ENCODE measurements around the gene CCDC187. TPM values are rescaled to one million over a fixed set of nuclear protein-coding genes. Genes with fewer than 3 reads are reported as not detected.

The CCDC187 gene
- total RNA-seq, 1 experiment from 2014 or later = 0.04 TPM

DNA sequence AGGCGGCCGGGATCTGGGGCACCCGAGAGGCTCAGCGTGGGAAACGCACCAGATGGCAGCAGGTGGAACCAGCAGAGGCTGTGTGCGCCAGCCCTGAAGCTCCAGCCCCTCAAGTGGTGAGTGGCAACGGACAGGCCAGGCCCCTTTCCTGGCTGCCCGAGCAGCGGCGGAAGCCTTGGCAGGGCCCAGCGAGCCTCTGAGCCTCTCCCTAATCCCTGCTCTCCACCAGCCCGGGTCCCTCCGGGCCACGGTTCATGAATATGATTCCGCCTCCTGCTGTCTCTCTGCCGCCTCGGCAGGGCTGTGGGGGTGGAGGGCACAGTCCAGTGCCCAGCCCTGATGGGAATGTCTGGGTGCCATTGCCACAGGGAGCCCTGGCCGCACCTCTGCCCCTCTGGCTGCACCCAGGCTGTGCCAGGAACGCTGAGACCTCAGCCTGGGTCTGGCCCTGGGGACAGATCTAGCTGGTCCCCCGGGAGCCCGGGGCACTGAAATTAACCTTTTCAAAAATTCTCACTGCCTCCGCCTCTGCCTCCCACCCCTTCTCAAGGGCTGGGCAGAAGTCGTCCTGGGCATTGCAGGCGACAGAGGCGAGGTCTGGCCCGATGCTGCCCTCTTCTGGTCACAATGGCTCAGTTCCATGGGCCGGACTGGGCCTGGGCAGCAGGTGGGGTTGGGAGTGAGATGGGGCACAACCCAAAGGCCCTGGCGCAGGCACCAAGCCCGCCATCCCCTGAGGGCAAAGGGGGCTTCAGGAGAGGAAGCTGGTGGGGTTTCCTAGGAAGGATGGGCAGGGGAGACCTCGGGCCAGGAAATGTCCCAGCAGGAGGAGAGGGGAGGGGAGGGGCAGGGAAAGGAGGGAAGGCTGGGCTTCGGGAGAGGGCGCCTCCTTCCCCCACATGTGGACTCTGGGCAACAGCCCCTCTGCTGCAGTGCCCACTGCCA, 20.3 kb downstream of the CCDC187 start (continued):
- TF ChIP-seq, protein P1, sequence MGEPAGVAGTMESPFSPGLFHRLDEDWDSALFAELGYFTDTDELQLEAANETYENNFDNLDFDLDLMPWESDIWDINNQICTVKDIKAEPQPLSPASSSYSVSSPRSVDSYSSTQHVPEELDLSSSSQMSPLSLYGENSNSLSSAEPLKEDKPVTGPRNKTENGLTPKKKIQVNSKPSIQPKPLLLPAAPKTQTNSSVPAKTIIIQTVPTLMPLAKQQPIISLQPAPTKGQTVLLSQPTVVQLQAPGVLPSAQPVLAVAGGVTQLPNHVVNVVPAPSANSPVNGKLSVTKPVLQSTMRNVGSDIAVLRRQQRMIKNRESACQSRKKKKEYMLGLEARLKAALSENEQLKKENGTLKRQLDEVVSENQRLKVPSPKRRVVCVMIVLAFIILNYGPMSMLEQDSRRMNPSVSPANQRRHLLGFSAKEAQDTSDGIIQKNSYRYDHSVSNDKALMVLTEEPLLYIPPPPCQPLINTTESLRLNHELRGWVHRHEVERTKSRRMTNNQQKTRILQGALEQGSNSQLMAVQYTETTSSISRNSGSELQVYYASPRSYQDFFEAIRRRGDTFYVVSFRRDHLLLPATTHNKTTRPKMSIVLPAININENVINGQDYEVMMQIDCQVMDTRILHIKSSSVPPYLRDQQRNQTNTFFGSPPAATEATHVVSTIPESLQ (CRISPR knock-in tag; IDR thresholded peaks at IDR 0.05) = no peak
- no peak for TF ChIP-seq EMX1 (CRISPR knock-in tag; IDR thresholded peaks at IDR 0.05)
- TF ChIP-seq ESRRA (CRISPR knock-in tag; IDR thresholded peaks at IDR 0.05; ENCODE audit: borderline replicate concordance) = no peak
- TF ChIP-seq, protein P2, sequence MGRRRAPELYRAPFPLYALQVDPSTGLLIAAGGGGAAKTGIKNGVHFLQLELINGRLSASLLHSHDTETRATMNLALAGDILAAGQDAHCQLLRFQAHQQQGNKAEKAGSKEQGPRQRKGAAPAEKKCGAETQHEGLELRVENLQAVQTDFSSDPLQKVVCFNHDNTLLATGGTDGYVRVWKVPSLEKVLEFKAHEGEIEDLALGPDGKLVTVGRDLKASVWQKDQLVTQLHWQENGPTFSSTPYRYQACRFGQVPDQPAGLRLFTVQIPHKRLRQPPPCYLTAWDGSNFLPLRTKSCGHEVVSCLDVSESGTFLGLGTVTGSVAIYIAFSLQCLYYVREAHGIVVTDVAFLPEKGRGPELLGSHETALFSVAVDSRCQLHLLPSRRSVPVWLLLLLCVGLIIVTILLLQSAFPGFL (CRISPR knock-in tag; IDR thresholded peaks at IDR 0.05; ENCODE audit: borderline replicate concordance) = no peak
- TF ChIP-seq, protein P3, sequence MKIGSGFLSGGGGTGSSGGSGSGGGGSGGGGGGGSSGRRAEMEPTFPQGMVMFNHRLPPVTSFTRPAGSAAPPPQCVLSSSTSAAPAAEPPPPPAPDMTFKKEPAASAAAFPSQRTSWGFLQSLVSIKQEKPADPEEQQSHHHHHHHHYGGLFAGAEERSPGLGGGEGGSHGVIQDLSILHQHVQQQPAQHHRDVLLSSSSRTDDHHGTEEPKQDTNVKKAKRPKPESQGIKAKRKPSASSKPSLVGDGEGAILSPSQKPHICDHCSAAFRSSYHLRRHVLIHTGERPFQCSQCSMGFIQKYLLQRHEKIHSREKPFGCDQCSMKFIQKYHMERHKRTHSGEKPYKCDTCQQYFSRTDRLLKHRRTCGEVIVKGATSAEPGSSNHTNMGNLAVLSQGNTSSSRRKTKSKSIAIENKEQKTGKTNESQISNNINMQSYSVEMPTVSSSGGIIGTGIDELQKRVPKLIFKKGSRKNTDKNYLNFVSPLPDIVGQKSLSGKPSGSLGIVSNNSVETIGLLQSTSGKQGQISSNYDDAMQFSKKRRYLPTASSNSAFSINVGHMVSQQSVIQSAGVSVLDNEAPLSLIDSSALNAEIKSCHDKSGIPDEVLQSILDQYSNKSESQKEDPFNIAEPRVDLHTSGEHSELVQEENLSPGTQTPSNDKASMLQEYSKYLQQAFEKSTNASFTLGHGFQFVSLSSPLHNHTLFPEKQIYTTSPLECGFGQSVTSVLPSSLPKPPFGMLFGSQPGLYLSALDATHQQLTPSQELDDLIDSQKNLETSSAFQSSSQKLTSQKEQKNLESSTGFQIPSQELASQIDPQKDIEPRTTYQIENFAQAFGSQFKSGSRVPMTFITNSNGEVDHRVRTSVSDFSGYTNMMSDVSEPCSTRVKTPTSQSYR (CRISPR knock-in tag; IDR thresholded peaks at IDR 0.05) = no peak
- TF ChIP-seq ZNF671 (CRISPR knock-in tag; IDR thresholded peaks at IDR 0.05) = no peak
- TF ChIP-seq MXD4 (CRISPR knock-in tag; IDR thresholded peaks at IDR 0.05; ENCODE audit: borderline replicate concordance) = no peak
- TF ChIP-seq, protein P4, sequence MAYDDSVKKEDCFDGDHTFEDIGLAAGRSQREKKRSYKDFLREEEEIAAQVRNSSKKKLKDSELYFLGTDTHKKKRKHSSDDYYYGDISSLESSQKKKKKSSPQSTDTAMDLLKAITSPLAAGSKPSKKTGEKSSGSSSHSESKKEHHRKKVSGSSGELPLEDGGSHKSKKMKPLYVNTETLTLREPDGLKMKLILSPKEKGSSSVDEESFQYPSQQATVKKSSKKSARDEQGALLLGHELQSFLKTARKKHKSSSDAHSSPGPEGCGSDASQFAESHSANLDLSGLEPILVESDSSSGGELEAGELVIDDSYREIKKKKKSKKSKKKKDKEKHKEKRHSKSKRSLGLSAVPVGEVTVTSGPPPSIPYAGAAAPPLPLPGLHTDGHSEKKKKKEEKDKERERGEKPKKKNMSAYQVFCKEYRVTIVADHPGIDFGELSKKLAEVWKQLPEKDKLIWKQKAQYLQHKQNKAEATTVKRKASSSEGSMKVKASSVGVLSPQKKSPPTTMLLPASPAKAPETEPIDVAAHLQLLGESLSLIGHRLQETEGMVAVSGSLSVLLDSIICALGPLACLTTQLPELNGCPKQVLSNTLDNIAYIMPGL (CRISPR knock-in tag; IDR thresholded peaks at IDR 0.05) = peak; percentile 81; the same call in 1 of the 2 replicates
- TF ChIP-seq, protein P5, sequence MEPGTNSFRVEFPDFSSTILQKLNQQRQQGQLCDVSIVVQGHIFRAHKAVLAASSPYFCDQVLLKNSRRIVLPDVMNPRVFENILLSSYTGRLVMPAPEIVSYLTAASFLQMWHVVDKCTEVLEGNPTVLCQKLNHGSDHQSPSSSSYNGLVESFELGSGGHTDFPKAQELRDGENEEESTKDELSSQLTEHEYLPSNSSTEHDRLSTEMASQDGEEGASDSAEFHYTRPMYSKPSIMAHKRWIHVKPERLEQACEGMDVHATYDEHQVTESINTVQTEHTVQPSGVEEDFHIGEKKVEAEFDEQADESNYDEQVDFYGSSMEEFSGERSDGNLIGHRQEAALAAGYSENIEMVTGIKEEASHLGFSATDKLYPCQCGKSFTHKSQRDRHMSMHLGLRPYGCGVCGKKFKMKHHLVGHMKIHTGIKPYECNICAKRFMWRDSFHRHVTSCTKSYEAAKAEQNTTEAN (CRISPR knock-in tag; IDR thresholded peaks at IDR 0.05) = no peak

DNA sequence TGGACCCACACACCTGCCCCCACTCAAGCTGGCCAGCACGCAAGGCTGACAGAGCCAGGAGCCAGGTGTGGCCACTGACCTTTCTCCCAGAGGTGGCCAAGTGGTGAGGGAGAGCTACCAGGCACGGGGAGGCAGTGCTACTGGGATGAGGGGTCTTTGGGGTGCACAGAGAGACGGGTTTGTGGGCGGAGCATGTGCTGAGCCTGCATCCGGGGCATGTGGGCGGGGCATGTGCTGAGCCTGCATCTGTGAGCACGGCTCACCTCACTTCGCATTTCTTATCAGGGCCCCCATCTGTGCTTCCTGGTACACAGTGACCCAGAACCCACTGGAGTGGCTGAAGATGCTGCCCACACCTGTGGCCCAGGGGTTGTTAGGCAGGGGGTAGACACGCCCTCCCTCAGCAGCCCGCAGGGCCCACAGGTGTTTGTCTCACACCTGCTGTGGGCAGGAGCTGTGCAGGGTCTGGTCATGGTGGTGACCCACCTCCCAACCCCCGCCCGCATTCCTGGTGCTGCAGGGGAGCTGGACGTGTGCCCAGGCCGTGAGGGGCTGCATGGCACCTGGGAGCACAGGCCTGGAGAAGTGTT, 21.5 kb downstream of the CCDC187 start:
- TF ChIP-seq, protein P6, sequence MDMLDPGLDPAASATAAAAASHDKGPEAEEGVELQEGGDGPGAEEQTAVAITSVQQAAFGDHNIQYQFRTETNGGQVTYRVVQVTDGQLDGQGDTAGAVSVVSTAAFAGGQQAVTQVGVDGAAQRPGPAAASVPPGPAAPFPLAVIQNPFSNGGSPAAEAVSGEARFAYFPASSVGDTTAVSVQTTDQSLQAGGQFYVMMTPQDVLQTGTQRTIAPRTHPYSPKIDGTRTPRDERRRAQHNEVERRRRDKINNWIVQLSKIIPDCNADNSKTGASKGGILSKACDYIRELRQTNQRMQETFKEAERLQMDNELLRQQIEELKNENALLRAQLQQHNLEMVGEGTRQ (CRISPR knock-in tag; IDR thresholded peaks at IDR 0.05) = no peak
- DNase-seq (ENCODE audit: low spot score) (no peak), ATAC-seq (no peak)
- Mint-ChIP-seq H3K27ac (no peak overlapping the region), H3K36me3 (no peaks in the 10 kb centered on the region), H3K9me3 (peaks cover 4% of the 10 kb centered on the region; the same call in 1 of the 2 replicates), H3K4me3 (no peak overlapping the region), H3K27me3 (ENCODE audit: low read depth) (no peaks in the 10 kb centered on the region), H3K4me1 (peaks cover 7% of the 10 kb centered on the region; the same call in 1 of the 2 replicates)
- POLR2A ChIA-PET = no interaction called here
- CTCF ChIA-PET = interaction anchor here (0.6 to 2.9 kb wide), 6 partner anchors 14 to 144 kb away, joined by 3 to 22 read pairs (median 4); no protein-coding TSS in a partner anchor
